GM12878 (cell line): Measurements from ENCODE around the gene MAGI1. TPM values are rescaled to one million over a fixed set of nuclear protein-coding genes. Genes with fewer than 3 reads are reported as not detected.

Source experiments
- ATAC-seq: fragments of 200-7000 bp; cut with Tn5 transposase; 3 replicates; pipeline ENCODE4 v1.9.1; 2020; ENCODE audit warnings: mild to moderate bottlenecking, moderate library complexity
- BruUV-seq: library from RNA; stranded (reverse); fragments of 400-500 nt; replicated peaks from 2 replicates; lab custom pipeline; 2021; lab: Mats Ljungman, UMichigan
- CTCF ChIA-PET: fragments of 300-600 bp; sonication (Branson Sonifier 250); formaldehyde crosslinking; extraction: SDS; loops from one replicate; lab custom pipeline; 2021; ENCODE audit warnings: inconsistent platforms; lab: Yijun Ruan, JAX
- POLR2A ChIA-PET: fragments of 350-600 bp; formaldehyde crosslinking; extraction: SDS; loops from one replicate; lab custom pipeline; 2021; ENCODE audit warnings: inconsistent platforms; lab: Charles Lee
- RAD21 ChIA-PET: fragments of 300-600 bp; sonication (Branson Sonifier 250); formaldehyde crosslinking; loops from one replicate; lab custom pipeline; 2023; ENCODE audit warnings: antibody characterized with exemption; ENCODE audit not compliant: unreplicated experiment; lab: Charles Lee
- SMC1A ChIA-PET: fragments of 300-600 bp; sonication (Branson Sonifier 250); formaldehyde crosslinking; loops from one replicate; lab custom pipeline; 2023; ENCODE audit not compliant: unreplicated experiment, uncharacterized antibody; lab: Charles Lee
- DNase-seq: peaks from one replicate; pipeline ENCODE4 v3.0.0-alpha.2; 2011; ENCODE audit warnings: low read depth, low spot score
- FAIRE-seq: peaks from 3 replicates; lab custom pipeline; 2011; peaks lifted over from hg19 to GRCh38; lab: Jason Lieb, UNC
- H2AFZ ChIP-seq: 2 replicates; pipeline ENCODE4 v1.6.0; 2011; ENCODE audit warnings: low read depth, low read length, control low read depth; ENCODE audit not compliant: control insufficient read depth
- H3K27ac ChIP-seq: 2 replicates; pipeline ENCODE4 v1.5.1; 2011; ENCODE audit warnings: control low read depth; ENCODE audit not compliant: control insufficient read depth, insufficient read depth
- H3K27me3 ChIP-seq, 2 experiments: replicated peaks in 1 of 2; 2 replicates each; pipeline versions ENCODE4 v1.6.0 to v1.6.1; 2011; ENCODE audit warnings: low read length in 1 of 2; ENCODE audit not compliant: control insufficient read depth in 2 of 2, insufficient read depth in 2 of 2
- H3K36me3 ChIP-seq, 2 experiments: 2 replicates each; pipeline ENCODE4 v1.5.1; 2011; ENCODE audit warnings: low read length in 1 of 2; ENCODE audit not compliant: control insufficient read depth in 2 of 2, insufficient read depth in 2 of 2
- H3K4me1 ChIP-seq: 2 replicates; pipeline ENCODE4 v1.6.1; 2011; ENCODE audit warnings: mild to moderate bottlenecking, low read length, moderate library complexity, mixed read lengths; ENCODE audit not compliant: control insufficient read depth, insufficient read depth
- H3K4me2 ChIP-seq: 2 replicates; pipeline ENCODE4 v1.6.0; 2011; ENCODE audit warnings: control low read depth; ENCODE audit not compliant: control insufficient read depth, insufficient read depth
- H3K4me3 ChIP-seq: fragments of 200-600 bp; sonication (generic); 2 replicates; pipeline ENCODE4 v1.5.1; 2016
- H3K79me2 ChIP-seq: 2 replicates; pipeline ENCODE4 v1.6.0; 2011; ENCODE audit warnings: low read length; ENCODE audit not compliant: control insufficient read depth, insufficient read depth
- H3K9ac ChIP-seq: 2 replicates; pipeline ENCODE4 v1.8.0; 2011; ENCODE audit warnings: low read length, control low read depth, mixed read lengths; ENCODE audit not compliant: control insufficient read depth, insufficient read depth
- H3K9me3 ChIP-seq: replicated peaks from 3 replicates; pipeline ENCODE4 v1.5.1; 2011; ENCODE audit warnings: mild to moderate bottlenecking, low read length; ENCODE audit not compliant: control insufficient read depth, insufficient read depth
- H4K20me1 ChIP-seq: 2 replicates; pipeline ENCODE4 v1.6.0; 2011; ENCODE audit not compliant: control insufficient read depth, insufficient read depth
- ATF3 ChIP-seq: IDR thresholded peaks from 2 replicates; pipeline ENCODE4 v1.6.1; 2011; ENCODE audit warnings: low read depth, mild to moderate bottlenecking, low read length, moderate library complexity, borderline replicate concordance; ENCODE audit errors: extremely low read depth
- KDM1A ChIP-seq: fragments of 200-600 bp; sonication (generic); IDR thresholded peaks from 2 replicates; pipeline ENCODE4 v1.6.1; 2016; ENCODE audit warnings: borderline replicate concordance
- MEF2A ChIP-seq: IDR thresholded peaks from 2 replicates; pipeline ENCODE4 v1.6.1; 2011; ENCODE audit warnings: low read depth, mild to moderate bottlenecking, low read length, moderate library complexity; ENCODE audit not compliant: insufficient read depth
- NFXL1 ChIP-seq: fragments of 450-650 bp; IDR thresholded peaks from 2 replicates; pipeline ENCODE4 v1.6.1; 2017; ENCODE audit warnings: antibody characterized with exemption, mild to moderate bottlenecking, borderline replicate concordance
- NFYA ChIP-seq: IDR thresholded peaks from 2 replicates; pipeline ENCODE4 v1.6.1; 2011; ENCODE audit warnings: low read depth, mild to moderate bottlenecking, low read length, improper control_type of control experiment, borderline replicate concordance
- NR2C1 ChIP-seq: fragments of 450-650 bp; IDR thresholded peaks from 2 replicates; pipeline ENCODE4 v1.6.1; 2017; ENCODE audit warnings: antibody characterized with exemption, mild to moderate bottlenecking, moderate library complexity
- PBX3 ChIP-seq: IDR thresholded peaks from 2 replicates; pipeline ENCODE4 v1.6.1; 2011; ENCODE audit warnings: mild to moderate bottlenecking, low read depth, low read length, moderate library complexity; ENCODE audit not compliant: insufficient replicate concordance
- PRDM15 ChIP-seq: fragments of 450-650 bp; formaldehyde crosslinking; IDR thresholded peaks from 2 replicates; pipeline ENCODE4 v1.4.0; 2020; ENCODE audit warnings: mild to moderate bottlenecking, moderate library complexity
- RELB ChIP-seq: fragments of 450-650 bp; IDR thresholded peaks from 2 replicates; pipeline ENCODE4 v1.6.1; 2017; ENCODE audit warnings: low read depth, mild to moderate bottlenecking, moderate library complexity
- RFX5 ChIP-seq: IDR thresholded peaks from 2 replicates; pipeline ENCODE4 v1.6.1; 2011; ENCODE audit warnings: low read depth, low read length, improper control_type of control experiment
- SPI1 ChIP-seq: IDR thresholded peaks from 2 replicates; pipeline ENCODE4 v1.6.1; 2011; ENCODE audit warnings: low read depth, mild to moderate bottlenecking, low read length, moderate library complexity, borderline replicate concordance; ENCODE audit not compliant: insufficient read depth
- SREBF1 ChIP-seq: IDR thresholded peaks from 2 replicates; pipeline ENCODE4 v1.6.1; 2012; ENCODE audit warnings: mild to moderate bottlenecking, low read length
- SREBF2 ChIP-seq: IDR thresholded peaks from 2 replicates; pipeline ENCODE4 v1.6.1; 2012; ENCODE audit warnings: mild to moderate bottlenecking, low read length
- SRF ChIP-seq, 2 experiments: IDR thresholded peaks; 2 replicates each; pipeline ENCODE4 v1.6.1; 2011; ENCODE audit warnings: low read depth in 2 of 2, low read length in 2 of 2, mild to moderate bottlenecking in 1 of 2, moderate library complexity in 1 of 2
- TAF1 ChIP-seq: IDR thresholded peaks from 2 replicates; pipeline ENCODE4 v1.6.1; 2011; ENCODE audit warnings: mild to moderate bottlenecking, low read depth, low read length, borderline replicate concordance
- TARDBP ChIP-seq: IDR thresholded peaks from 2 replicates; pipeline ENCODE4 v1.6.1; 2016; ENCODE audit warnings: borderline replicate concordance
- WRNIP1 ChIP-seq: IDR thresholded peaks from 2 replicates; pipeline ENCODE4 v1.6.1; 2011; ENCODE audit warnings: low read depth, low read length, improper control_type of control experiment, borderline replicate concordance
- WGBS: methylation state at CpG from one replicate; pipeline ENCODE4 v1.1.6; 2016; ENCODE audit warnings: low lambda C conversion rate; ENCODE audit not compliant: insufficient replicate concordance, insufficient coverage; ENCODE audit errors: missing lambda C conversion rate; 5-methylcytosine and 5-hydroxymethylcytosine counted together
- in situ Hi-C: fragments of 300-500 bp; cut with MboI; formaldehyde crosslinking; loops from 9 replicates; pipeline ENCODE4 v1.14.3; 2018; ENCODE audit warnings: mixed read lengths
- intact Hi-C: fragments of 100-400 bp; cut with micrococcal nuclease; formaldehyde crosslinking; loops from one replicate; pipeline ENCODE4 v1.14.2; 2022; ENCODE audit not compliant: unreplicated experiment
- polyA plus RNA-seq, 11 experiments: library from polyadenylated mRNA; depleted of rRNA in 4 of 11; unstranded in 6 of 11; stranded (reverse) in 5 of 11; fragments of >200 nt; fragmentation: Nextera tagmentation in 4 of 11; fragmentation: Illumina TruSeq in 1 of 11; extraction: Ambion mirVana in 4 of 11; extraction: Trizol in 1 of 11; gene quantifications; 1 replicate in 1 of 11; 2 replicates in 10 of 11; pipeline versions ENCODE4 v1.2.1 to v1.2.3, GENCODE V29; 2011 to 2016; ENCODE audit warnings: inconsistent platforms in 2 of 11, missing spikeins in 2 of 11, low read depth in 1 of 11
- total RNA-seq, 4 experiments: library from RNA; depleted of rRNA in 3 of 4; stranded (reverse); fragments of >200 nt in 3 of 4; fragmentation: Illumina TruSeq in 1 of 4; extraction: Trizol in 1 of 4; gene quantifications; 2 replicates each; pipeline versions ENCODE4 v1.2.1 to v1.2.3, GENCODE V29; 2013 to 2021

MAGI1 gene
- total and polyA plus RNA-seq, 10 of the 15 experiments (the other 5 are each of a cell fraction or from before 2014, with no cell fraction given): 0.02 to 3.3 (median 0.29) TPM; not detected in 1

- POLR2A ChIA-PET: no interaction called here
- ATAC-seq: no peak
- no peak for TF ChIP-seq SPI1
- no peak for TF ChIP-seq RFX5
- TF ChIP-seq NR2C1: no peak
- TF ChIP-seq SREBF2: no peak
- no peak for TF ChIP-seq ATF3
- TF ChIP-seq KDM1A: no peak
- TF ChIP-seq NFXL1: no peak
- no peak for TF ChIP-seq RELB
- no peak for TF ChIP-seq SRF (IDR thresholded peaks at IDR 0.05; ENCODE audit: low read depth in 2 of 2, low read length in 2 of 2)
- TF ChIP-seq MEF2A: no peak
- no peak for TF ChIP-seq TARDBP
- TF ChIP-seq NFYA: no peak
- no peak for TF ChIP-seq WRNIP1
- no peak for TF ChIP-seq TAF1
- TF ChIP-seq SREBF1: no peak
- TF ChIP-seq PRDM15 (CRISPR knock-in tag): no peak
- TF ChIP-seq PBX3: no peak
- TF ChIP-seq, all 136 proteins: peak for 0
- H3K4me3 ChIP-seq: no peak overlapping the region
- FAIRE-seq (no peak), DNase-seq (no peak)
- no peaks in the 10 kb centered on the region for H3K79me2 ChIP-seq
- no peaks in the 10 kb centered on the region for H4K20me1 ChIP-seq
- H3K27ac ChIP-seq: no peak overlapping the region
- ChIA-PET RAD21 (no interaction called here), SMC1A (interaction anchor here (1.5 kb wide), 1 partner anchor 1141 kb away, joined by 5 read pairs; no protein-coding TSS in a partner anchor), CTCF (interaction anchor here (1.4 to 1.5 kb wide), 2 partner anchors 236 to 1141 kb away, joined by 4 to 7 read pairs; no protein-coding TSS in a partner anchor)
- no peaks in the 10 kb centered on the region for H3K4me1 ChIP-seq
- intact Hi-C loops: no loop called here
- WGBS: 0% methylated on average over 3 of the region's 3 CpGs
- in situ Hi-C loops: no loop called here
- no peak overlapping the region for H3K4me2 ChIP-seq
- no peak overlapping the region for H2AFZ ChIP-seq
- H3K9me3 ChIP-seq: no peaks in the 10 kb centered on the region
- H3K36me3 ChIP-seq: no peaks in the 10 kb centered on the region
- no TSS peak for BruUV-seq
- no peaks in the 10 kb centered on the region for H3K27me3 ChIP-seq
- no peak overlapping the region for H3K9ac ChIP-seq
Measured at GRCh38 chr3:65675011-65675410, 363.7 kb downstream of the MAGI1 start.
